Mesendoderm (in vitro differentiated cells): ENCODE results near the gene SOCS7.
A peak's percentile ranks its signal among the peaks of the same experiment; 100 is the strongest.

Experiments used
- DNase-seq: peaks from one replicate; pipeline ENCODE4 v3.0.0; 2013
- H2AK5ac ChIP-seq: 2 replicates; pipeline ENCODE4 v1.6.1; 2013; ENCODE audit warnings: low read length, inconsistent platforms
- H2BK120ac ChIP-seq: 2 replicates; pipeline ENCODE4 v1.6.1; 2013; ENCODE audit warnings: low read depth, mild to moderate bottlenecking, low read length, moderate library complexity, mixed read lengths
- H2BK15ac ChIP-seq: replicated peaks from 2 replicates; pipeline ENCODE4 v1.6.1; 2013; ENCODE audit warnings: low read depth, mild to moderate bottlenecking, moderate library complexity
- H2BK5ac ChIP-seq: 2 replicates; pipeline ENCODE4 v1.6.1; 2013; ENCODE audit warnings: low read length, inconsistent platforms
- H3K18ac ChIP-seq: 2 replicates; pipeline ENCODE4 v1.6.1; 2013; ENCODE audit warnings: mild to moderate bottlenecking, low read length, mixed read lengths
- H3K23ac ChIP-seq: one replicate; pipeline ENCODE4 v1.6.1; 2013; ENCODE audit warnings: low read length
- H3K27ac ChIP-seq: 2 replicates; pipeline ENCODE4 v1.5.1; 2013; ENCODE audit warnings: low read depth, mild to moderate bottlenecking, inconsistent platforms, low read length, moderate library complexity
- H3K27me3 ChIP-seq: 2 replicates; pipeline ENCODE4 v1.6.1; 2013; ENCODE audit warnings: low read length, control low read depth, mild to moderate bottlenecking, inconsistent platforms; ENCODE audit not compliant: insufficient read depth, poor library complexity
- H3K36me3 ChIP-seq: 2 replicates; pipeline ENCODE4 v1.6.1; 2013; ENCODE audit warnings: low read length, inconsistent platforms; ENCODE audit not compliant: control insufficient read depth, insufficient read depth
- H3K4ac ChIP-seq: one replicate; pipeline ENCODE4 v1.6.1; 2013; ENCODE audit warnings: low read depth, mild to moderate bottlenecking, low read length, moderate library complexity
- H3K4me1 ChIP-seq: 2 replicates; pipeline ENCODE4 v1.6.1; 2013; ENCODE audit warnings: low read depth, low read length, inconsistent platforms; ENCODE audit not compliant: control insufficient read depth
- H3K4me2 ChIP-seq: 2 replicates; pipeline ENCODE4 v1.6.1; 2013; ENCODE audit warnings: low read length
- H3K4me3 ChIP-seq: 2 replicates; pipeline ENCODE4 v1.5.1; 2013; ENCODE audit warnings: mild to moderate bottlenecking, low read length
- H3K56ac ChIP-seq: one replicate; pipeline ENCODE4 v1.6.1; 2013; ENCODE audit warnings: low read length
- H3K79me1 ChIP-seq: 2 replicates; pipeline ENCODE4 v1.6.1; 2013; ENCODE audit warnings: low read length, inconsistent platforms
- H3K79me2 ChIP-seq: 2 replicates; pipeline ENCODE4 v1.6.1; 2013; ENCODE audit warnings: mild to moderate bottlenecking, low read length; ENCODE audit not compliant: control insufficient read depth, insufficient read depth
- H3K9ac ChIP-seq: 2 replicates; pipeline ENCODE4 v1.6.1; 2013; ENCODE audit warnings: low read length, inconsistent platforms
- H4K5ac ChIP-seq: one replicate; pipeline ENCODE4 v1.6.1; 2013; ENCODE audit warnings: low read length
- H4K8ac ChIP-seq: one replicate; pipeline ENCODE4 v1.6.1; 2013; ENCODE audit warnings: low read depth, mild to moderate bottlenecking, control low read depth, low read length, moderate library complexity
- WGBS: extraction: QIAGEN DNeasy Blood & Tissue Kit; methylation state at CpG from one replicate; pipeline ENCODE4 v1.1.7; 2013; ENCODE audit warnings: low lambda C conversion rate, missing lambda C conversion rate; ENCODE audit not compliant: insufficient coverage; ENCODE audit errors: extremely low coverage; 5-methylcytosine and 5-hydroxymethylcytosine counted together

The SOCS7 gene

DNA sequence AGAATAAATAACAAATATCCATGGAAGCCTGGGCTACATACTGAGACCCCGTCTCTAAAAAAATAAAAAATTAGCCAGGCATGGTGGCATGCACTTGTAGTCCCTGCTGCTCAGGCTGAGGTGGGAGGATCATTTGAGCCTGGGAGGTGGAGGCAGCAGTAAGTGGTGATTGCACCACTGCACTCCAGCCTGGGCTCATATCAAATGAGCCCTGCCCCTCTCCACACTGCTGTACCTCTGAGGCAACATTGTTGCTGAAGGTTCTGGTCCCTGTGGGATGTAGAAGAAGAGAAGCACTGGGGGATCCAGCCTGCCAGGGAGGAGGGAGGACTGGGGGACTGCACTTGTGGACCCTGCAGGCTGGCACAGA lies 65.2 kb downstream of the SOCS7 start:
- no peak overlapping the region for H3K27ac ChIP-seq
- no CpG with 5 or more reads among the region's 1 CpG for WGBS

DNA sequence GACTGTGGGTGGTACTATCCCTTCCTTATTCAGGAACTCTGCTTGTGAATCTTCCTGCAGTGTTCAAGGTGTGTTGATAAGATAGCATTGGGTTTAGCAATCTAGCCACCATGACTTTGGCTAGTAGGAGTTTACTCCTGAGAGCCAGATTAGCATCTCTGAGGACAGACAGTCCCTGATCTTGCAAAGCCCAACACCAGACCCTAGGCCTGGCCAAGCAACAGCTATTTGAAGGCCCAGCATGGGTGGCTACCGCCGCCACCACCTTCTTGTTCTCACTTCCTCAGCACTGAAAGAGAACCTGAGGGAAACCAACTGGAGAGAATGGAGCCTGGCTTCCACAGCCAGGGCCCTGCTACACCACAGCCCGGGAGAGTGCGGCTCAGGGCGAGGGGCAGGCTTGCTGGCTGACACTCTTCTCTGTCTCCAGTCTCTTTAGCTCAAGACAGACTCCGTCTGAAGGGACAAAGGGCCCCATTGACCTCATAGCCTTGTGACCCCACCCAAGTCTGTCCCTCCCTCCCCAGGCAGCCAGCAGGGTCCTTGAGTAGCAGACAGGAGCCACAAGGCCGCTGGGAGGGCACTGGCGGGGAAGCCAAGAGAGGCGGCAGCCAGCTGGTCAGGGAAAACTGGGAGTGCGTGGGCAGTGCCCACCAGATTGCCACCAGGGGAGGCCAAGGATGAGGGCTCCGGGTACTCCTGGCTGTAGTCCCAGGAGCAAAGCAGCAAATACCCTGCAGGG lies 65.7 kb downstream of the SOCS7 start:
- Histone ChIP-seq H3K4me3 (no peak overlapping the region), H3K79me1 (no peaks in the 10 kb centered on the region), H2BK15ac (no peak overlapping the region), H2BK5ac (no peak overlapping the region), H3K4ac (no peak overlapping the region), H4K8ac (no peak overlapping the region), H3K23ac (no peak overlapping the region), H3K4me2 (no peak overlapping the region), H3K27me3 (no peaks in the 10 kb centered on the region), H3K18ac (no peak overlapping the region), H3K56ac (no peak overlapping the region), H3K4me1 (no peaks in the 10 kb centered on the region), H2BK120ac (no peak overlapping the region), H3K9ac (no peak overlapping the region), H4K5ac (no peak overlapping the region), H3K79me2 (no peaks in the 10 kb centered on the region), H3K36me3 (no peaks in the 10 kb centered on the region), H2AK5ac (no peak overlapping the region), H3K27ac (no peak overlapping the region)
- no CpG with 5 or more reads among the region's 11 CpGs for WGBS
- DNase-seq, result peak; percentile 57

More for the DNA sequence above, 65.2 kb downstream of the SOCS7 start:
- no peak overlapping the region for H3K4me3 ChIP-seq
- H3K4ac ChIP-seq, result no peak overlapping the region
- no peaks in the 10 kb centered on the region for H3K79me2 ChIP-seq
- no peak overlapping the region for H2BK120ac ChIP-seq
- H3K9ac ChIP-seq, result no peak overlapping the region
- no peak overlapping the region for H3K18ac ChIP-seq
- no peak overlapping the region for H3K4me2 ChIP-seq
- H4K5ac ChIP-seq, result no peak overlapping the region
- no peaks in the 10 kb centered on the region for H3K79me1 ChIP-seq
- no peak for DNase-seq
- H2AK5ac ChIP-seq, result no peak overlapping the region
- no peak overlapping the region for H3K56ac ChIP-seq
- no peak overlapping the region for H3K23ac ChIP-seq
- H2BK15ac ChIP-seq, result no peak overlapping the region
- H2BK5ac ChIP-seq, result no peak overlapping the region
- H4K8ac ChIP-seq, result no peak overlapping the region
- H3K4me1 ChIP-seq, result no peaks in the 10 kb centered on the region
- no peaks in the 10 kb centered on the region for H3K27me3 ChIP-seq
- H3K36me3 ChIP-seq, result no peaks in the 10 kb centered on the region

DNA sequence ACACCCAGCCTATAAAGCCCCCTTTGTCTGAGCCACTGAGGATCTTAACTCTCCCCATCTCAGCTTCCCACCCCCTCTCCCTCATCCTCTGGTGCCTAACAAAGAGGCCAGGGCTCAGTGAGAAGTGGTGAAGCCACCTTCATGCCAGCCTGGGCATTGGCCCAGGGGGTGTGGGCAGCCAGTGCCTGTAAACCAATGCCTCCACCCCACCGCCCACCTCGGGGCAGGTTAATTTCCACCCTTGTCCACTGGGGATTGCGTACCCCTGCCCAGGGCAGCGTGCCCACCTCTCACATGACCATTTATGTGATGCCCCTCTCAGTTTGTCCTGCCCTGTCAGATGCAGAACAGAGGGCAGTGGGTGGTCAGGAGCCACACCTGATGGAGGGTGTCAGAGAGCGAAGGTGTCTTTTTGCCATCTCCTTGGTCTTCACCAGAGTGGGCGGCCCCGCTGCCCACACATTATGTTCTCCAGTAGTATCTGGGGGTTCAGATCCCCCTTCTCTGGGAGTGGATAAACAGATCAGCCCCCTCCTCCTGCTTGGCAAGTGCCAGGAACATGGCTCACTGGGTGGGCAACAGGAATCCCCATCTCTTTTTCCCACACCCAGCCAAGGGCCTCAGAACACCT lies 66.5 kb downstream of the SOCS7 start:
- H3K4me1 ChIP-seq, result no peaks in the 10 kb centered on the region
- H3K4ac ChIP-seq, result no peak overlapping the region
- H3K36me3 ChIP-seq, result no peaks in the 10 kb centered on the region
- no peak overlapping the region for H4K5ac ChIP-seq
- H3K27me3 ChIP-seq, result no peaks in the 10 kb centered on the region
- no peak overlapping the region for H3K23ac ChIP-seq
- H3K79me2 ChIP-seq, result no peaks in the 10 kb centered on the region
- no peak overlapping the region for H2BK120ac ChIP-seq
- H3K18ac ChIP-seq, result no peak overlapping the region
- no peak overlapping the region for H3K4me2 ChIP-seq
- H3K27ac ChIP-seq, result no peak overlapping the region
- H4K8ac ChIP-seq, result no peak overlapping the region
- no peak overlapping the region for H2BK5ac ChIP-seq
- H3K4me3 ChIP-seq, result no peak overlapping the region
- peak overlapping the region; percentile 84 for H3K56ac ChIP-seq
- H2AK5ac ChIP-seq, result no peak overlapping the region
- no peaks in the 10 kb centered on the region for H3K79me1 ChIP-seq
- H2BK15ac ChIP-seq, result no peak overlapping the region
- no peak overlapping the region for H3K9ac ChIP-seq
- DNase-seq, result no peak
- no CpG with 5 or more reads among the region's 7 CpGs for WGBS

DNA sequence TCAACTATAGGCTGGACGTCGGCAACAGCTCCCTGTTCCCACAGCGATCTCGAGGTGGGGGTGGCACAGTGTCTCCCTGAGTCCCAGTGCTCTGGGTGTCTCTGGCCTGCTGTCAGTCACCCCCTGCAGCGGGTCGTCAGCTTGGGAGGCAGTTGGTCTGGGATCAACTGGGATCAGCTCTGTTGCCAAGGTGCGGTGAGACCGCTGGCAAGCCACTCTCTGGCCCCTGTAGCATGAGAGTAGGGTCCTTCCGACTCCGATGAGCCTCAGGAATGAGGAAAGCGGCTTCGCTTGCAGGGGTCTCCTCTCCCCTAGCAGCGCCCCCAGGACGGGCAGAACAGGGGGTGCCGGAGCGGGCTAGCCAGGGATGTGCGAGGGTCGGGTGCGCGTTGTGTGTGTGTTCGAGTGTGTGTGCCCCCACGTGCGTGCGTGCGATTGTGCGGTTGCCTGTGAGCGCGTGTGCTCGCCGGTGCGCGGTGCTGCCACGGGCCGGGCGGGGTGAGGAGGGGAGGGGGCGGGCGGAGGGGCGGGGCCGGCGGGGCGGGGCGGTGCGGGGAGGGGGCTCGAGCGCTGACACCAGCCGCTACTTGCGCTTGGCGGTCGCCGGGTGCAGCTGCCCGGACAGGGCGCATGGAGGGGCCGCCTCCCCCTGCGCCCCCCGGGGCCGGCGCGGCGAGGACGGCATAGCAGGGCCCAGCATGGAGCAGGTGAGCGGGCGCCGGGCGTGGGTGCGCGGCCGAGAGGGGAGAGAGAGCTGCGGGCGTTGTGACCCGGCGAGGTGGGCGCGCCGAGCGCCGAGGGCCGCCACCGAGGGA lies 67.3 kb downstream of the SOCS7 start:
- Histone ChIP-seq H3K23ac (no peak overlapping the region), H3K27me3 (no peaks in the 10 kb centered on the region), H3K4ac (no peak overlapping the region), H3K9ac (peak overlapping the region; percentile 50), H3K79me1 (no peaks in the 10 kb centered on the region), H2BK5ac (no peak overlapping the region), H4K8ac (no peak overlapping the region), H3K56ac (peak overlapping the region; percentile 84), H3K4me1 (no peaks in the 10 kb centered on the region), H2AK5ac (no peak overlapping the region), H3K36me3 (no peaks in the 10 kb centered on the region), H3K4me3 (no peak overlapping the region), H2BK120ac (no peak overlapping the region), H3K4me2 (peak overlapping the region; percentile 69), H2BK15ac (no peak overlapping the region), H3K18ac (no peak overlapping the region), H4K5ac (no peak overlapping the region), H3K79me2 (no peaks in the 10 kb centered on the region), H3K27ac (no peak overlapping the region)
- no CpG with 5 or more reads among the region's 78 CpGs for WGBS
- no peak for DNase-seq

DNA sequence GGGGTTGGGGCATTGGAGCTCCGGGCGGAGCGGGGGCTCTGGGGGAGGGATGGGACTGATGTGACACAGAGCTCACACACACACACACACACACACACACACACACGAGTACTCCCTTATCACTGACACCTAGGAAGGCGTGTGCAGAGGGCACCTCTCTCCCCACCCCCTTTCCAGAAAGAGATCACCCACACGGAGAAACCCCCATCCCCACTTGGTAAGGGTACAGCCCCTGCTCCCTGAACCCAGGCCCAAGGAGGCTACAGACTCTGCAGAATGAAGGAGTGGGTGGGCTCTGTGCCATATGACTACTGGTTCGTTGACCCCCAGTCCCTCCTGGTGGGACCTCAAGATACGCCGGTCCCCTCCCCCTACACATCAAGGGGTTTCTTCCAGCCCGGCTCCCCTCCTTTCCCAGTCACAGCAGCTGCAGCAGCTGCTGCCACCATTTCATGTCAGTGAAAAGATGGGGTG lies 67.9 kb downstream of the SOCS7 start:
- H3K27ac ChIP-seq, result no peak overlapping the region
- no peak overlapping the region for H4K5ac ChIP-seq
- H3K4me2 ChIP-seq, result peak overlapping the region; percentile 41
- no peak overlapping the region for H2BK15ac ChIP-seq
- WGBS, result no CpG with 5 or more reads among the region's 10 CpGs
- H3K79me2 ChIP-seq, result no peaks in the 10 kb centered on the region
- H3K27me3 ChIP-seq, result no peaks in the 10 kb centered on the region
- no peaks in the 10 kb centered on the region for H3K4me1 ChIP-seq
- H3K18ac ChIP-seq, result no peak overlapping the region
- H4K8ac ChIP-seq, result no peak overlapping the region
- no peaks in the 10 kb centered on the region for H3K79me1 ChIP-seq
- no peak for DNase-seq
- no peak overlapping the region for H2AK5ac ChIP-seq
- peak overlapping the region; percentile 15 for H3K9ac ChIP-seq
- H2BK5ac ChIP-seq, result no peak overlapping the region
- H3K56ac ChIP-seq, result peak overlapping the region; percentile 17
- H3K36me3 ChIP-seq, result no peaks in the 10 kb centered on the region
- H3K4me3 ChIP-seq, result no peak overlapping the region
- H2BK120ac ChIP-seq, result no peak overlapping the region
- H3K4ac ChIP-seq, result no peak overlapping the region
- H3K23ac ChIP-seq, result no peak overlapping the region
